Rectal smooth muscle tissue (tissue), 1 donor: ENCODE data around the gene KRTAP3-2.

Source experiments
- H3K27ac ChIP-seq: one replicate; pipeline ENCODE4 v1.7.0; 2013; ENCODE audit warnings: low read depth, low read length, inconsistent platforms
- H3K27me3 ChIP-seq: one replicate; pipeline ENCODE4 v1.7.0; 2013; ENCODE audit warnings: low read length; ENCODE audit not compliant: control insufficient read depth, insufficient read depth
- H3K36me3 ChIP-seq: one replicate; pipeline ENCODE4 v1.7.0; 2013; ENCODE audit warnings: low read length; ENCODE audit not compliant: control insufficient read depth, insufficient read depth
- H3K4me1 ChIP-seq: one replicate; pipeline ENCODE4 v1.7.0; 2013; ENCODE audit warnings: low read length; ENCODE audit not compliant: control insufficient read depth, insufficient read depth
- H3K4me3 ChIP-seq: one replicate; pipeline ENCODE4 v1.7.0; 2013; ENCODE audit warnings: low read length
- H3K9ac ChIP-seq: one replicate; pipeline ENCODE4 v1.7.0; 2013; ENCODE audit warnings: low read length

The KRTAP3-2 gene

DNA sequence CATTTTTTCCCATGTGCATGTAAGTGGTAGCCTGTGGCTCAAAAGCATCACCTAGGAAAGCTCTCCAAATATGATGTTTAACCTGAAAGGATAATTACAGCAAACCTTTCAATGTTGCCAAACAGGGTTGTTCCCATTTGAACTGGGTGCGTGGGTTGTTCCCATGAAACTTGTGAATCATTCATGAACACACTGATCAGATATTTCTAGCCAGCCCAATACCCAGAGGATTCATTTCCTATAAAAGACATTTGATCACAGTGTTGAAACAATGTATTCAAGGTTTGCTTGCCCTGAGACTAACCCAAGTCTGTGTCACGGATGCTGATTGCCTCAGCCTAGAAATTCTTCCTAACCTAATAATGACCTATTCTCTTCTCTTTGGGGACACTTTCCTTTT, 45.8 kb downstream of the KRTAP3-2 start:
- Histone ChIP-seq H3K4me3 (no peak overlapping the region), H3K9ac (no peak overlapping the region), H3K27ac (no peak overlapping the region), H3K36me3 (no peaks in the 10 kb centered on the region), H3K4me1 (no peaks in the 10 kb centered on the region), H3K27me3 (no peaks in the 10 kb centered on the region)

DNA sequence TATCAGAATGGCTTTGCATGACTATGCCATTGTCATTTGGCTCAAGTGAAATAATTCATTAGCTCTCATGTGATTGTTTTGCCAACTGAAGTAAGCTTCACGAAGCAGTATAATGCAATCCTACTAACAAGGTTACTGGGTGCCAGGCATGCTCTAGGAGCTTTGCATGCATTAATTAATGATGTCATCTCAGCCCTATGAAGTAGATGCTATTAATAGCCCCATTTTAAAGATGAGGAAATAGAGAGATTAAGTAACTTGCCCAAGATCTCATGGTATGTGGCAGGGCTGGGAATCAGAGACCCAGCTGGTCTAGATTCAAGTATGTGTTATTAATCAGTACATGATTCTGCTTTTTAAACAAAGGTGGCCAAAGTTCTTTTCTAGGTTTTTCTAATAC, 47.0 kb downstream of the KRTAP3-2 start:
- no peaks in the 10 kb centered on the region for H3K4me1 ChIP-seq
- no peak overlapping the region for H3K27ac ChIP-seq
- no peaks in the 10 kb centered on the region for H3K27me3 ChIP-seq
- no peak overlapping the region for H3K4me3 ChIP-seq
- no peaks in the 10 kb centered on the region for H3K36me3 ChIP-seq
- no peak overlapping the region for H3K9ac ChIP-seq

DNA sequence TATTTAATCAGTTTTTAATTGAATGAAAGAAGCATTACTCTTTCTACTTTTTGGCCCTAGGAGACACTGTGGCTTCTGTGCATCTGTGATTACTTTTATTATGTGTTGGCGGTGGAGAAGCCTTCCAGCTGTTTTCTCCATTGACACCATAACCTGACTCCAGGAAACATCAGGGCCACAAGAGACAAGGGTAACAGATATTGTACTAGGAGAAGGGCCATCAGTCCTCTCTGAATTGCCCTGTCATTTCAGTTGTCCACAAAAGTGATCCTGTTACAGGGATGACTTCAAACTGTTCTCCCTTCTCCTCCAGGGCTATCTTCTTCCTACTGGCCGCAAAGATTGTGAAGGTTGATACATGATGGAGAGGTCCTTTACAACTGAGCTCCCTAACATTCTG, 47.6 kb downstream of the KRTAP3-2 start:
- no peaks in the 10 kb centered on the region for H3K27me3 ChIP-seq
- no peaks in the 10 kb centered on the region for H3K36me3 ChIP-seq
- H3K4me3 ChIP-seq = no peak overlapping the region
- H3K4me1 ChIP-seq = no peaks in the 10 kb centered on the region
- H3K27ac ChIP-seq = no peak overlapping the region
- no peak overlapping the region for H3K9ac ChIP-seq

DNA sequence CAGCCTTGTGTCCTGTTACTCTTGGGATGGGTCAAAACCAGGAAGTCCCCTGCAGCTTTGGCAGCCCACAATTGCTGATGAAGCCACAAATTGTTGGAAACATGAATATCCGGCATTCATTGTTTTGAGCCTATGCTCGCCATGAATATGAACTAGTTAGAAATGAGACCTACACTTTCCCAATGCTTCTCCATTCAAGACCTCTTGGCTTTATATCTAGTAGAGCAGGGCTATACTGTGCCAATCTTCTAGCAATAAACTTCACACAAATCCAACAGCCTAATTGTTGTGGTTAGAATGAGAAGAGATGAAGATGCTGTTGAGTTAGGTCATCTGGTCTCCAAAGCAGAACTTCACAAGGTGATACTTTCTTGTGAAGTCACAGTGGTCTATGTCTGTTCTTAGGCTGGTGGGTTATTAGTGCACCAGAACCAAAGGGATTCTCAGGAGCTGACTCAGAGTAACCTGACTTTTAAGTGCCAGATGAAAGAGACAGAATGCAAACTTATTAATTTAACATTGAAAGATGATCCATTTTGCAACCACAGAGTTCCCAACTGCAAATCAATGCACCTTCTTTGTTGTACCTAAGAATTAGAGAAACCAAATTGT, 48.6 kb downstream of the KRTAP3-2 start:
- no peaks in the 10 kb centered on the region for H3K36me3 ChIP-seq
- H3K27ac ChIP-seq = no peak overlapping the region
- no peaks in the 10 kb centered on the region for H3K4me1 ChIP-seq
- no peaks in the 10 kb centered on the region for H3K27me3 ChIP-seq
- no peak overlapping the region for H3K4me3 ChIP-seq
- H3K9ac ChIP-seq = no peak overlapping the region

DNA sequence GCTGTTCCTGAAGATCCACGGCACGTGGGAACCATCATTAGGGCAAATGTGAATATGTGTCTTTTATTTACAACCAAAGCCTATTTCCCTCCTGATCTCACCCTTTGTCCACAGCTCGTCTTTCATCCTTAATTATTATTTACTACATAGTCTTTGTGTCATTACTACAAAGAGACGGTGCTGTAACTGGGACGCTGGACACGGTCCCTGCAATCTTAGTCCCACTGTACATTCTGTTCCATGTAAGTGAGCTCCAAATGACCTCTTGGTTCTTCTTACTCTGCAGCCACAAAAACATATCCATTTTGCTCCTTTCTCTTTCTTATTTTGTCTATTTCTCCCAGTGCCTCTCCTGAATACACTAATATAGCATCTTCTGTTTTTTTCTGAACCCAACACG, 49.5 kb downstream of the KRTAP3-2 start:
- Histone ChIP-seq H3K9ac (no peak overlapping the region), H3K36me3 (no peaks in the 10 kb centered on the region), H3K4me3 (no peak overlapping the region), H3K27ac (no peak overlapping the region), H3K27me3 (no peaks in the 10 kb centered on the region), H3K4me1 (no peaks in the 10 kb centered on the region)

DNA sequence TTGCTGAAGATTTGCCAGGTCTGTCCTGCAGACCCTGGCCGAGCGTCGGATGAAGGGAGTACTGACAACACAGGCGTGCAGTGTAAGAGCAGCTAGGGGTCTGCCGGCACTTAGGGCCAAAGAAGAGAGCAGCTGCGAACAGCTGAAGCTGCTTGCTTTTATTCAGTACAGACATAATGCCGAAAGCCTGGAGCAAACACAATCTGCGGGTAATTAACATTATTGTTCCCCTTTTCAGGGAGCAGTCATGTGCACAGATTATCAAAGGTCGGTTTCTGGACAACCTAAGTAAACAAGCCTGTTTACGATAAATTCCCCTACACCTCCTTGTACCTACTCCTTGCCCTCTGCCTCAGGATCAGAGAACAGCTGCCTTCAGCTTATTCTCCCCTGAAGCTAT, 50.3 kb downstream of the KRTAP3-2 start:
- Histone ChIP-seq H3K27ac (no peak overlapping the region), H3K4me3 (no peak overlapping the region), H3K4me1 (no peaks in the 10 kb centered on the region), H3K9ac (no peak overlapping the region), H3K36me3 (no peaks in the 10 kb centered on the region), H3K27me3 (no peaks in the 10 kb centered on the region)
